H1 (cell line): Measurements from ENCODE around the gene CENPM. TPM values are rescaled to one million over a fixed set of nuclear protein-coding genes. Genes with fewer than 3 reads are reported as not detected.

Experiments used
- CTCF ChIA-PET: fragments of 300-600 bp; sonication (Branson Sonifier 250); formaldehyde crosslinking; loops from one replicate; lab custom pipeline; 2021; ENCODE audit not compliant: partially characterized antibody; lab: Charles Lee
- POLR2A ChIA-PET: fragments of 300-600 bp; sonication (Branson Sonifier 250); formaldehyde crosslinking; loops from one replicate; lab custom pipeline; 2021; ENCODE audit warnings: inconsistent platforms; ENCODE audit not compliant: partially characterized antibody; lab: Charles Lee
- DNase-seq, 2 experiments: peaks; one replicate each; pipeline versions ENCODE4 v3.0.0 to v3.0.0-alpha.2; 2010 to 2022; ENCODE audit warnings: low spot score in 2 of 2, low read depth in 1 of 2, mixed read lengths in 1 of 2
- FAIRE-seq: peaks from 2 replicates; lab custom pipeline; 2011; peaks lifted over from hg19 to GRCh38; lab: Jason Lieb, UNC
- H2AFZ ChIP-seq: 2 replicates; pipeline ENCODE4 v1.8.1; 2012; ENCODE audit warnings: low read length, inconsistent platforms
- H2AK5ac ChIP-seq: 2 replicates; pipeline ENCODE4 v1.6.1; 2013; ENCODE audit warnings: low read depth, low read length
- H2BK120ac ChIP-seq: replicated peaks from 2 replicates; pipeline ENCODE3; 2013; ENCODE audit warnings: low read depth, low read length, inconsistent platforms
- H2BK12ac ChIP-seq: 2 replicates; pipeline ENCODE4 v1.6.1; 2013; ENCODE audit warnings: low read depth, low read length
- H2BK15ac ChIP-seq: 2 replicates; pipeline ENCODE4 v1.6.1; 2013; ENCODE audit warnings: low read length
- H2BK20ac ChIP-seq: 2 replicates; pipeline ENCODE4 v1.6.1; 2013; ENCODE audit warnings: low read length
- H2BK5ac ChIP-seq: 2 replicates; pipeline ENCODE4 v1.6.1; 2013; ENCODE audit warnings: low read depth, low read length
- H3K14ac ChIP-seq: 2 replicates; pipeline ENCODE4 v1.6.1; 2013; ENCODE audit warnings: inconsistent platforms; ENCODE audit not compliant: insufficient read length
- H3K18ac ChIP-seq: 2 replicates; pipeline ENCODE4 v1.6.1; 2013; ENCODE audit warnings: low read length; ENCODE audit errors: extremely low read depth
- H3K23ac ChIP-seq: 2 replicates; pipeline ENCODE4 v1.6.1; 2013; ENCODE audit warnings: inconsistent platforms; ENCODE audit not compliant: insufficient read length
- H3K23me2 ChIP-seq: 2 replicates; pipeline ENCODE4 v1.6.1; 2013; ENCODE audit warnings: low read depth, low read length
- H3K27ac ChIP-seq: 2 replicates; pipeline ENCODE4 v1.6.1; 2011; ENCODE audit warnings: low read depth, low read length, inconsistent platforms
- H3K27me3 ChIP-seq, 4 experiments: replicated peaks in 1 of 4; 1 replicate in 1 of 4; 2 replicates in 3 of 4; pipeline versions ENCODE4 v1.6.1 to v1.8.1; 2011 to 2013; ENCODE audit warnings: low read length in 3 of 4, mild to moderate bottlenecking in 3 of 4, inconsistent platforms in 2 of 4, mixed read lengths in 2 of 4, moderate library complexity in 1 of 4; ENCODE audit not compliant: control insufficient read depth in 3 of 4, insufficient read depth in 3 of 4; ENCODE audit errors: extremely low read depth in 1 of 4
- H3K36me3 ChIP-seq, 4 experiments: 2 replicates each; pipeline versions ENCODE4 v1.6.1 to v1.8.1; 2011 to 2013; ENCODE audit warnings: mild to moderate bottlenecking in 4 of 4, low read length in 3 of 4, moderate library complexity in 2 of 4, control low read depth in 1 of 4, inconsistent platforms in 1 of 4; ENCODE audit not compliant: insufficient read depth in 4 of 4, control insufficient read depth in 2 of 4
- H3K4ac ChIP-seq: replicated peaks from 2 replicates; pipeline ENCODE3; 2013; ENCODE audit warnings: low read length, low read depth, mixed read lengths, inconsistent platforms; ENCODE audit not compliant: insufficient read length
- H3K4me1 ChIP-seq, 4 experiments: replicated peaks in 1 of 4; 1 replicate in 1 of 4; 2 replicates in 3 of 4; pipeline versions ENCODE4 v1.6.1 to v1.8.1; 2011 to 2013; ENCODE audit warnings: low read length in 3 of 4, inconsistent platforms in 2 of 4, mixed read lengths in 1 of 4; ENCODE audit not compliant: insufficient read depth in 4 of 4, control insufficient read depth in 3 of 4
- H3K4me2 ChIP-seq, 2 experiments: 2 replicates each; pipeline versions ENCODE4 v1.6.1 to v1.8.1; 2011 to 2013; ENCODE audit warnings: low read depth in 2 of 2, low read length in 2 of 2, control low read depth in 1 of 2, inconsistent platforms in 1 of 2, mild to moderate bottlenecking in 1 of 2; ENCODE audit not compliant: insufficient read depth in 1 of 2
- H3K4me3 ChIP-seq, 4 experiments: fragments of 200-600, 300-600 bp in 1 of 4; sonication (generic), shearing (Covaris generic), sonication (Bioruptor Twin) in 1 of 4; 2 replicates each; pipeline versions ENCODE4 v1.5.1 to v1.8.1; 2011 to 2016; ENCODE audit warnings: low read length in 4 of 4, low read depth in 3 of 4, control low read depth in 2 of 4, inconsistent platforms in 2 of 4, mild to moderate bottlenecking in 2 of 4, mixed read lengths in 1 of 4, moderate library complexity in 1 of 4; ENCODE audit not compliant: insufficient read depth in 2 of 4; ENCODE audit errors: extremely low read depth in 1 of 4
- H3K56ac ChIP-seq: replicated peaks from 2 replicates; pipeline ENCODE3; 2013; ENCODE audit warnings: low read depth, mild to moderate bottlenecking, mixed read lengths, low read length, inconsistent platforms; ENCODE audit not compliant: insufficient read length
- H3K79me1 ChIP-seq: 2 replicates; pipeline ENCODE4 v1.6.1; 2013; ENCODE audit warnings: low read depth, low read length, control low read depth
- H3K79me2 ChIP-seq, 2 experiments: 2 replicates each; pipeline versions ENCODE4 v1.6.1 to v1.8.1; 2012 to 2013; ENCODE audit warnings: low read length in 2 of 2, mild to moderate bottlenecking in 2 of 2, inconsistent platforms in 1 of 2; ENCODE audit not compliant: insufficient read depth in 2 of 2, control insufficient read depth in 1 of 2
- H3K9ac ChIP-seq, 4 experiments: replicated peaks in 1 of 4; 1 replicate in 1 of 4; 2 replicates in 3 of 4; pipeline versions ENCODE4 v1.6.1 to v1.8.1; 2011 to 2013; ENCODE audit warnings: low read depth in 3 of 4, low read length in 3 of 4, control low read depth in 2 of 4, mild to moderate bottlenecking in 2 of 4, moderate library complexity in 2 of 4, inconsistent platforms in 1 of 4; ENCODE audit errors: extremely low read depth in 1 of 4
- H3K9me3 ChIP-seq, 2 experiments: 2 replicates each; pipeline versions ENCODE4 v1.6.1 to v1.8.1; 2012 to 2013; ENCODE audit warnings: mild to moderate bottlenecking in 2 of 2, moderate library complexity in 2 of 2, control low read depth in 1 of 2, inconsistent platforms in 1 of 2, low read depth in 1 of 2, low read length in 1 of 2, mixed read lengths in 1 of 2; ENCODE audit not compliant: insufficient read depth in 2 of 2
- H4K20me1 ChIP-seq, 2 experiments: replicated peaks in 1 of 2; 2 replicates each; pipeline versions ENCODE3 to v1.8.1; 2011 to 2013; ENCODE audit warnings: inconsistent platforms in 2 of 2, low read length in 2 of 2, mild to moderate bottlenecking in 1 of 2; ENCODE audit not compliant: insufficient read depth in 2 of 2, control insufficient read depth in 1 of 2
- H4K5ac ChIP-seq: 2 replicates; pipeline ENCODE4 v1.6.1; 2013; ENCODE audit warnings: low read length, low read depth, mixed read lengths, inconsistent platforms; ENCODE audit not compliant: insufficient read length
- H4K8ac ChIP-seq: 2 replicates; pipeline ENCODE4 v1.8.0; 2013; ENCODE audit warnings: mild to moderate bottlenecking, moderate library complexity, low read length, inconsistent platforms; ENCODE audit not compliant: insufficient read depth; ENCODE audit errors: extremely low read depth
- H4K91ac ChIP-seq: replicated peaks from 2 replicates; pipeline ENCODE3; 2013; ENCODE audit warnings: low read length, mixed read lengths, inconsistent platforms; ENCODE audit not compliant: insufficient read length
- CHD1 ChIP-seq: IDR thresholded peaks from 2 replicates; pipeline ENCODE4 v1.6.1; 2012; ENCODE audit warnings: low read depth, low read length, improper control_type of control experiment
- SUZ12 ChIP-seq: fragments of 200-600 bp; sonication (generic); IDR thresholded peaks from 2 replicates; pipeline ENCODE4 v1.6.1; 2012; ENCODE audit warnings: mild to moderate bottlenecking, inconsistent platforms, low read length, moderate library complexity, mixed read lengths
- WGBS, 2 experiments: shearing (Covaris generic) in 1 of 2; methylation state at CpG; one replicate each; pipeline versions ENCODE4 v1.1.6 to v1.1.7; 2013 to 2015; ENCODE audit warnings: low lambda C conversion rate in 2 of 2, mixed read lengths in 2 of 2, inconsistent platforms in 1 of 2, low coverage in 1 of 2, missing lambda C conversion rate in 1 of 2; ENCODE audit not compliant: insufficient replicate concordance in 2 of 2, insufficient coverage in 1 of 2, insufficient read length in 1 of 2; ENCODE audit errors: extremely low coverage in 1 of 2, missing lambda C conversion rate in 1 of 2; 5-methylcytosine and 5-hydroxymethylcytosine counted together
- polyA plus RNA-seq, 7 experiments: library from polyadenylated mRNA; depleted of rRNA in 3 of 7; stranded (reverse) in 5 of 7; unstranded in 2 of 7; fragments of >200 nt in 5 of 7; fragments of 200-250 nt in 2 of 7; gene quantifications; 1 replicate in 5 of 7; 2 replicates in 1 of 7; 4 replicates in 1 of 7; pipeline versions ENCODE4 v1.2.1 to v1.2.3, GENCODE V29; 2011 to 2013; ENCODE audit warnings: missing spikeins in 2 of 7, mixed read lengths in 2 of 7
- total RNA-seq: library from RNA; stranded (reverse); fragmentation: NEBNext Ultra II Directional; extraction: Animal tissue kit (Norgen Biotek cat#: 25700); gene quantifications from 2 replicates; pipeline ENCODE4 v1.2.1, GENCODE V29; 2021

Gene CENPM
- total and polyA plus RNA-seq, 2 of the 8 experiments (the other 6 are each of a cell fraction or from before 2014, with no cell fraction given), result 32.0 to 80.4 TPM

- H4K5ac ChIP-seq, result no peak overlapping the region
- WGBS, 2 experiments, result 99% methylated on average over 6 of the region's 7 CpGs; no CpG with 5 or more reads in 1 of the 2 experiments
- no peaks in the 10 kb centered on the region for H3K27me3 ChIP-seq
- CTCF ChIA-PET, result interaction anchor here (0.6 kb wide), 1 partner anchor 342 kb away, joined by 3 read pairs; no protein-coding TSS in a partner anchor
- H3K14ac ChIP-seq, result no peak overlapping the region
- FAIRE-seq (no peak), DNase-seq (no peak)
- H4K91ac ChIP-seq, result no peak overlapping the region
- H2AFZ ChIP-seq, result no peak overlapping the region
- POLR2A ChIA-PET, result interaction anchor here (0.9 kb wide), 1 partner anchor 14 kb away, joined by 5 read pairs; no protein-coding TSS in a partner anchor
- no peak overlapping the region for H2BK120ac ChIP-seq
- no peak overlapping the region for H3K27ac ChIP-seq
- no peak overlapping the region for H2BK20ac ChIP-seq
- H3K79me2 ChIP-seq, result no peaks in the 10 kb centered on the region
- no peak overlapping the region for H3K18ac ChIP-seq
- H3K36me3 ChIP-seq, result peaks cover 14 to 56% (median 35%) of the 10 kb centered on the region in 4 experiments; a peak in 7 of 8 replicates
- H2BK15ac ChIP-seq, result no peak overlapping the region
- no peak overlapping the region for H3K4me2 ChIP-seq
- H3K4me3 ChIP-seq, result no peak overlapping the region
- no peak overlapping the region for H3K4ac ChIP-seq
- no peaks in the 10 kb centered on the region for H3K79me1 ChIP-seq
- no peak overlapping the region for H2BK12ac ChIP-seq
- H3K23ac ChIP-seq, result no peak overlapping the region
- no peak overlapping the region for H2BK5ac ChIP-seq
- no peak overlapping the region for H3K9ac ChIP-seq
- no peaks in the 10 kb centered on the region for H3K4me1 ChIP-seq
- no peak overlapping the region for H4K8ac ChIP-seq
- no peak overlapping the region for H2AK5ac ChIP-seq
- peaks cover 0 to 3% of the 10 kb centered on the region in 2 experiments for H4K20me1 ChIP-seq
- H3K23me2 ChIP-seq, result no peaks in the 10 kb centered on the region
- no peak overlapping the region for H3K56ac ChIP-seq
- H3K9me3 ChIP-seq, result no peaks in the 10 kb centered on the region
- TF ChIP-seq SUZ12 (no peak), CHD1 (no peak)
Measured at GRCh38 chr22:41991111-41991510, 44.2 kb upstream of the CENPM start.
